ENCODE results near the gene RASSF1. TPM values are rescaled to one million over a fixed set of nuclear protein-coding genes. Genes with fewer than 3 reads are reported as not detected.

Gene RASSF1
- total and polyA plus RNA-seq, 2 of the 8 experiments (the other 6 are each of a cell fraction or from before 2014, with no cell fraction given): 10.3 to 15.7 TPM

DNA sequence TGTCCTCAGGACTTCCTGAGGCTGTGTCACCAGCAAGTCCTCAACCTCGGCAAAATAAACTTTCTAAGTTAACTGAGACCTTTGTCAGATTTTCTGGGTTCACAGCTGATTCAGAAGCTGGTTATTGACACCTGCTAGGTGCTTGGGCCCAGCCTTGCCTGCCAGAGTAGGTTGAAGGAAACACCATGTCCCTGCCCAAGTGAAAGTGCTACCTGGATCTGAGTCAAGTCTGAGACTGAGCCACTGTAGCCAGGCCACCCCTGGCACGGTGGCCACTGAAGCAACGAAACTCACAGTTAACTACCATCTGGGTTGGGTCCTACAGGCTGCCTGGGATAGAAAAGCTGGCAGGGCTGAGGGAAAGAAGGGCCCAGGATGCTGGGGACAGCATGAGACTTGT, 26.3 kb downstream of the RASSF1 start:
- H3K56ac ChIP-seq (replicated peaks; ENCODE audit: insufficient read length, low read depth, low read length): no peak overlapping the region
- H2BK20ac ChIP-seq (ENCODE audit: low read length): no peak overlapping the region
- no peak overlapping the region for H2BK12ac ChIP-seq (ENCODE audit: low read depth, low read length)
- no peak overlapping the region for H3K27ac ChIP-seq (ENCODE audit: low read depth, low read length)
- 92% methylated on average over 3 of the region's 3 CpGs; no CpG with 5 or more reads in 1 of the 2 experiments for WGBS, 2 experiments (ENCODE audit: extremely low coverage in 1 of 2, insufficient coverage in 1 of 2, insufficient read length in 1 of 2, insufficient replicate concordance in 2 of 2, low coverage in 1 of 2, low lambda C conversion rate in 2 of 2, missing lambda C conversion rate in 1 of 2)
- no peak overlapping the region for H2BK15ac ChIP-seq (ENCODE audit: low read length)
- no peak overlapping the region for H3K4ac ChIP-seq (replicated peaks; ENCODE audit: insufficient read length, low read depth, low read length)
- H3K9ac ChIP-seq (replicated peaks in 1 of 4; ENCODE audit: extremely low read depth in 1 of 4, low read depth in 3 of 4, low read length in 3 of 4): no peak overlapping the region
- peaks cover 9 to 27% (median 21%) of the 10 kb centered on the region in 4 experiments for H3K36me3 ChIP-seq (ENCODE audit: control insufficient read depth in 2 of 4, insufficient read depth in 4 of 4, low read length in 3 of 4)
- H2BK120ac ChIP-seq (replicated peaks; ENCODE audit: low read depth, low read length): no peak overlapping the region
- FAIRE-seq (no peak), DNase-seq (ENCODE audit: low read depth in 1 of 2, low spot score in 2 of 2) (no peak)
- H3K23me2 ChIP-seq (ENCODE audit: low read depth, low read length): no peaks in the 10 kb centered on the region
- POLR2A ChIA-PET (ENCODE audit: partially characterized antibody): interaction anchor here (1.1 to 12.6 kb wide), 4 partner anchors 12 to 36 kb away, joined by 3 to 149 read pairs (median 6); partner anchors contain the start of genes CYB561D2, HYAL1, HYAL3 and NAA80
- H2AFZ ChIP-seq (ENCODE audit: low read length): no peak overlapping the region
- H3K4me2 ChIP-seq (ENCODE audit: insufficient read depth in 1 of 2, low read depth in 2 of 2, low read length in 2 of 2): no peak overlapping the region
- no peaks in the 10 kb centered on the region for H3K27me3 ChIP-seq (replicated peaks in 1 of 4; ENCODE audit: control insufficient read depth in 3 of 4, extremely low read depth in 1 of 4, insufficient read depth in 3 of 4, low read length in 3 of 4)
- H4K91ac ChIP-seq (replicated peaks; ENCODE audit: insufficient read length, low read length): no peak overlapping the region
- TF ChIP-seq EZH2 (IDR thresholded peaks at IDR 0.05; ENCODE audit: low read depth, low read length, severe bottlenecking) (no peak), GTF2F1 (IDR thresholded peaks at IDR 0.05; ENCODE audit: borderline replicate concordance, low read depth, low read length) (no peak), PHF8 (conservative IDR thresholded peaks at IDR 0.05; ENCODE audit: low read depth, low read length) (no peak), CREB1 (IDR thresholded peaks at IDR 0.05) (no peak), BRCA1 (IDR thresholded peaks at IDR 0.05; ENCODE audit: low read depth, low read length) (no peak)
- TF ChIP-seq, protein P1, sequence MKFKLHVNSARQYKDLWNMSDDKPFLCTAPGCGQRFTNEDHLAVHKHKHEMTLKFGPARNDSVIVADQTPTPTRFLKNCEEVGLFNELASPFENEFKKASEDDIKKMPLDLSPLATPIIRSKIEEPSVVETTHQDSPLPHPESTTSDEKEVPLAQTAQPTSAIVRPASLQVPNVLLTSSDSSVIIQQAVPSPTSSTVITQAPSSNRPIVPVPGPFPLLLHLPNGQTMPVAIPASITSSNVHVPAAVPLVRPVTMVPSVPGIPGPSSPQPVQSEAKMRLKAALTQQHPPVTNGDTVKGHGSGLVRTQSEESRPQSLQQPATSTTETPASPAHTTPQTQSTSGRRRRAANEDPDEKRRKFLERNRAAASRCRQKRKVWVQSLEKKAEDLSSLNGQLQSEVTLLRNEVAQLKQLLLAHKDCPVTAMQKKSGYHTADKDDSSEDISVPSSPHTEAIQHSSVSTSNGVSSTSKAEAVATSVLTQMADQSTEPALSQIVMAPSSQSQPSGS (IDR thresholded peaks at IDR 0.05; ENCODE audit: low read length): no peak
- H3K23ac ChIP-seq (ENCODE audit: insufficient read length): no peak overlapping the region
- no peak overlapping the region for H2BK5ac ChIP-seq (ENCODE audit: low read depth, low read length)
- H3K4me3 ChIP-seq (ENCODE audit: extremely low read depth in 1 of 4, insufficient read depth in 2 of 4, low read depth in 3 of 4, low read length in 4 of 4): no peak overlapping the region
- H3K18ac ChIP-seq (ENCODE audit: extremely low read depth, low read length): no peak overlapping the region
- peaks cover 7 to 13% of the 10 kb centered on the region in 2 experiments; a peak in 2 of 4 replicates for H3K9me3 ChIP-seq (ENCODE audit: insufficient read depth in 2 of 2, low read depth in 1 of 2, low read length in 1 of 2)
- H3K4me1 ChIP-seq (replicated peaks in 1 of 4; ENCODE audit: control insufficient read depth in 3 of 4, insufficient read depth in 4 of 4, low read length in 3 of 4): peaks cover 0 to 3% (median 1%) of the 10 kb centered on the region in 4 experiments; a peak in 1 of 7 replicates
- H4K5ac ChIP-seq (ENCODE audit: insufficient read length, low read depth, low read length): no peak overlapping the region
- H3K14ac ChIP-seq (ENCODE audit: insufficient read length): no peak overlapping the region
- H3K79me2 ChIP-seq (ENCODE audit: control insufficient read depth in 1 of 2, insufficient read depth in 2 of 2, low read length in 2 of 2): peaks cover 0 to 10% of the 10 kb centered on the region in 2 experiments; a peak in 2 of 4 replicates
- H4K8ac ChIP-seq (ENCODE audit: extremely low read depth, insufficient read depth, low read length): no peak overlapping the region
- CTCF ChIA-PET (ENCODE audit: partially characterized antibody): interaction anchor here (0.6 to 1.8 kb wide), 5 partner anchors 9 to 657 kb away, joined by 3 to 12 read pairs (median 4); partner anchors contain the start of genes HYAL3, LSMEM2 and NAA80
- peaks cover 16 to 26% of the 10 kb centered on the region in 2 experiments for H4K20me1 ChIP-seq (replicated peaks in 1 of 2; ENCODE audit: control insufficient read depth in 1 of 2, insufficient read depth in 2 of 2, low read length in 2 of 2)
- H2AK5ac ChIP-seq (ENCODE audit: low read depth, low read length): no peak overlapping the region
- H3K79me1 ChIP-seq (ENCODE audit: low read depth, low read length): peaks cover 9% of the 10 kb centered on the region

Measured in H1 (cell line).